ENCODE measurements around the gene REC8. TPM values are rescaled to one million over a fixed set of nuclear protein-coding genes. Genes with fewer than 3 reads are reported as not detected.

REC8 gene
- total and polyA plus RNA-seq, 2 of the 4 experiments (the other 2 are of a cell fraction), result 0.36 to 3.5 TPM

DNA sequence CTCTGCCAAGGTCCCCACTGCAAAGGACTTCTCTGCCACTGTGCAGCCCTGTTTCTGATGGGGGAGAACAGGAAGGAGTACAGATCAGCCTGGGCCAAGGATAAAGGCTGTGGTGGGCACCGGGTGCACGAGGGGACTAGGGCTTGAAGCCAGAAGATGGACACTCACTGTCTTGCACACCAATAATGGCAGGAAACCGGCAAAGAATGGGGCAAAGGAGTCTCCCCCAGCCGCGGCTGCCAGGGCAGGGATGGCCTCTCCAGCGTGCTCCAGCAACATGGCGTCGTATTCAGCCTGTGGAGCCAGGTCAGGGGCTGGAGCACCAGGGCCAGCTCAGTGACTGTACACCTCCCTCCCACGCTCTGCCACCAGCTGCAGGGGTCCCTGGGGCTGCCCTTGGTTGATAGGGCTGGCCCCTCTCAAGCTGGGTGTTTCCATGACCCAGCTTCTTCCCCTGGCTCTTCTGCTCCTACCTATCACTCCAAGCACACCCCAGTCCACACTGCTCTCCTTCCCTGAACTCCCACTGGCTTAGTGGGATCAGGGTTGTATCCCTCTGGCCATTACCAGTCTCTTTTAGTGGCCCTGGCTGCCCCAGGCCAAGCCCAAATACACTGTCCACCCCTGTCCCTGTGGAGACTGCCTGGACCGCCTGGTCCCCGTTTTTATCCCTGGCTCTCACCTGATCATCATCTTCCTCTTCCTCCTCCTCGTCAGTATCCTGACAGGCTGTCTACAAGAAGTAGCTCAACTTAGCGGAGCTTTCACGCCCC, 10.4 kb downstream of the REC8 start:
- Histone ChIP-seq H2BK20ac (ENCODE audit: low read depth, low read length) (no peak overlapping the region), H3K9me1 (ENCODE audit: insufficient read depth, low read length) (peaks cover 7% of the 10 kb centered on the region), H3K4me1 (ENCODE audit: control insufficient read depth, insufficient read depth, low read length) (peaks cover 2% of the 10 kb centered on the region; the same call in 1 of the 2 replicates), H3K27ac (ENCODE audit: insufficient read depth, low read length) (no peak overlapping the region), H3K79me1 (ENCODE audit: low read depth in 1 of 2, low read length in 2 of 2) (peaks cover 4 to 26% of the 10 kb centered on the region in 2 experiments; a peak in 3 of 4 replicates), H2AK5ac (ENCODE audit: low read depth, low read length) (no peak overlapping the region), H2BK15ac (ENCODE audit: low read depth, low read length) (no peak overlapping the region), H3K14ac (replicated peaks; ENCODE audit: low read depth, low read length) (no peak overlapping the region), H3K18ac (ENCODE audit: low read depth, low read length) (no peak overlapping the region), H2AFZ (replicated peaks; ENCODE audit: low read length, poor library complexity) (no peak overlapping the region), H3K23ac (ENCODE audit: low read depth, low read length) (no peak overlapping the region), H2AK9ac (replicated peaks; ENCODE audit: low read depth, low read length, poor library complexity) (no peak overlapping the region), H2BK5ac (ENCODE audit: low read depth, low read length, poor library complexity, severe bottlenecking) (no peak overlapping the region), H3K4me2 (ENCODE audit: low read depth, low read length) (no peak overlapping the region), H3K9ac (ENCODE audit: low read depth, low read length) (no peak overlapping the region), H3K36me3 (ENCODE audit: control insufficient read depth, insufficient read depth, low read length) (peaks cover 83% of the 10 kb centered on the region), H4K8ac (ENCODE audit: low read depth in 2 of 2, low read length in 2 of 2) (no peak overlapping the region), H4K5ac (ENCODE audit: low read depth, low read length) (no peak overlapping the region), H3K56ac (ENCODE audit: extremely low read depth, insufficient read depth, low read length) (no peak overlapping the region), H4K91ac (ENCODE audit: insufficient read depth, low read depth, low read length) (no peak overlapping the region), H2BK120ac (ENCODE audit: low read depth, low read length) (no peak overlapping the region), H3K4ac (ENCODE audit: low read depth, low read length) (no peak overlapping the region), H3K4me3 (ENCODE audit: insufficient read depth, low read depth, low read length) (no peak overlapping the region), H4K20me1 (ENCODE audit: insufficient read depth, low read length) (no peaks in the 10 kb centered on the region), H3K27me3 (ENCODE audit: control insufficient read depth, insufficient read depth, low read length) (no peaks in the 10 kb centered on the region), H3K9me3 (ENCODE audit: control insufficient read depth, insufficient read depth, low read length) (no peaks in the 10 kb centered on the region)
- POLR2A ChIA-PET (ENCODE audit: unreplicated experiment), result no interaction called here
- intact Hi-C loops (cut with micrococcal nuclease) (no loop called here), in situ Hi-C loops (cut with MboI; ENCODE audit: low sequenced_read_pairs) (no loop called here), dilution Hi-C loops (cut with HindIII; ENCODE audit: low sequenced_read_pairs, unreplicated experiment) (no loop called here)
- WGBS, 2 experiments (ENCODE audit: extremely low coverage in 2 of 2, insufficient read length in 1 of 2), result 94% methylated on average over 7 of the region's 14 CpGs; no CpG with 5 or more reads in 1 of the 2 experiments
- CTCF ChIA-PET, result no interaction called here
- no peak for TF ChIP-seq MAZ (IDR thresholded peaks at IDR 0.05; ENCODE audit: borderline replicate concordance, low read depth, low read length)
- TF ChIP-seq, protein P1, sequence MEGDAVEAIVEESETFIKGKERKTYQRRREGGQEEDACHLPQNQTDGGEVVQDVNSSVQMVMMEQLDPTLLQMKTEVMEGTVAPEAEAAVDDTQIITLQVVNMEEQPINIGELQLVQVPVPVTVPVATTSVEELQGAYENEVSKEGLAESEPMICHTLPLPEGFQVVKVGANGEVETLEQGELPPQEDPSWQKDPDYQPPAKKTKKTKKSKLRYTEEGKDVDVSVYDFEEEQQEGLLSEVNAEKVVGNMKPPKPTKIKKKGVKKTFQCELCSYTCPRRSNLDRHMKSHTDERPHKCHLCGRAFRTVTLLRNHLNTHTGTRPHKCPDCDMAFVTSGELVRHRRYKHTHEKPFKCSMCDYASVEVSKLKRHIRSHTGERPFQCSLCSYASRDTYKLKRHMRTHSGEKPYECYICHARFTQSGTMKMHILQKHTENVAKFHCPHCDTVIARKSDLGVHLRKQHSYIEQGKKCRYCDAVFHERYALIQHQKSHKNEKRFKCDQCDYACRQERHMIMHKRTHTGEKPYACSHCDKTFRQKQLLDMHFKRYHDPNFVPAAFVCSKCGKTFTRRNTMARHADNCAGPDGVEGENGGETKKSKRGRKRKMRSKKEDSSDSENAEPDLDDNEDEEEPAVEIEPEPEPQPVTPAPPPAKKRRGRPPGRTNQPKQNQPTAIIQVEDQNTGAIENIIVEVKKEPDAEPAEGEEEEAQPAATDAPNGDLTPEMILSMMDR (conservative IDR thresholded peaks at IDR 0.05; ENCODE audit: low read depth, low read length), result no peak
- TF ChIP-seq CEBPB (IDR thresholded peaks at IDR 0.05; ENCODE audit: low read depth, low read length), result no peak
- no peak for TF ChIP-seq NFE2L2 (IDR thresholded peaks at IDR 0.05; ENCODE audit: low read depth, low read length)
- no peak for TF ChIP-seq MAFK (IDR thresholded peaks at IDR 0.05; ENCODE audit: low read depth, low read length)
- TF ChIP-seq, protein P2, sequence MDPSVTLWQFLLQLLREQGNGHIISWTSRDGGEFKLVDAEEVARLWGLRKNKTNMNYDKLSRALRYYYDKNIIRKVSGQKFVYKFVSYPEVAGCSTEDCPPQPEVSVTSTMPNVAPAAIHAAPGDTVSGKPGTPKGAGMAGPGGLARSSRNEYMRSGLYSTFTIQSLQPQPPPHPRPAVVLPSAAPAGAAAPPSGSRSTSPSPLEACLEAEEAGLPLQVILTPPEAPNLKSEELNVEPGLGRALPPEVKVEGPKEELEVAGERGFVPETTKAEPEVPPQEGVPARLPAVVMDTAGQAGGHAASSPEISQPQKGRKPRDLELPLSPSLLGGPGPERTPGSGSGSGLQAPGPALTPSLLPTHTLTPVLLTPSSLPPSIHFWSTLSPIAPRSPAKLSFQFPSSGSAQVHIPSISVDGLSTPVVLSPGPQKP (IDR thresholded peaks at IDR 0.05; ENCODE audit: borderline replicate concordance, low read depth, low read length), result no peak
- no peak for TF ChIP-seq RAD21 (IDR thresholded peaks at IDR 0.05; ENCODE audit: low read length)
- no peak for TF ChIP-seq POLR2A (IDR thresholded peaks at IDR 0.05; ENCODE audit: low read depth, low read length)
- TF ChIP-seq RFX5 (IDR thresholded peaks at IDR 0.05; ENCODE audit: low read depth, low read length), result no peak
- BruUV-seq (replicated peaks), result no TSS peak
- no peak for ATAC-seq (ENCODE audit: low read depth)
- no peak for DNase-seq
